ENCODE data around the gene SRP68. TPM values are rescaled to one million over a fixed set of nuclear protein-coding genes. Genes with fewer than 3 reads are reported as not detected.

The SRP68 gene
- total RNA-seq, 1 experiment from 2014 or later, result 90.7 TPM

- TF ChIP-seq, protein P1, sequence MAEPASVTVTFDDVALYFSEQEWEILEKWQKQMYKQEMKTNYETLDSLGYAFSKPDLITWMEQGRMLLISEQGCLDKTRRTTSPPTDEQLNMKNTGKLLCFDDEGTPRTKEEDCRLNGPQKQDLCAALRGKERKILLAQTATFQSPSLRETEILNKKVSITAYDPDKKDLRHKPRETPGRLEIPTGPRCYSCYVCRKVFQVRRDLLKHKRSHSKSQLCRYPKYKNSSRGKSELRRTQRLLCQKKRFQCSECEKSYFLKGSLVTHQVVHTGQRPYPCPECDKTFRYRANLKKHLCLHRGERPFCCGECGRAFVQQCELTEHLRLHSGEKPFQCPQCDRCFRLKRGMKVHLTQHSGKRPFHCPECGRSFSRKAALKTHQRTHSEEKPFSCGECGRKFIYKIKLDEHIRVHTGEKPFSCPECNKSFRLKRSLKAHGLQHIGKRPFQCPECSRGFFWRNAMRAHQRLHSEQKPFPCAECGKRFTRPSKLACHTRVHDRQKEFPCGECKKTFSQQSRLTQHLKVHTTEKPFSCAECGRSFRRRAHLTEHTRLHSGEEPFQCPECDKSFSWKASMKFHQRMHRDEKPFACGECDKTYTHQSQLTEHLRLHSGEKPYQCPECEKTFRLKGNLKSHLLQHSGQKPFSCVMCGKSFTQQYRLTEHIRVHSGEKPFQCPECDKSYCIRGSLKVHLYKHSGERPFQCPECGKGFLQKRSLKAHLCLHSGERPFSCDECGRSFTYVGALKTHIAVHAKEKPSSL (CRISPR knock-in tag; conservative IDR thresholded peaks at IDR 0.05), result no peak
- TF ChIP-seq FOXJ3 (CRISPR knock-in tag; IDR thresholded peaks at IDR 0.05; ENCODE audit: borderline replicate concordance) (no peak), OVOL2 (CRISPR knock-in tag; IDR thresholded peaks at IDR 0.05; ENCODE audit: borderline replicate concordance) (no peak), NFYB (CRISPR knock-in tag; conservative IDR thresholded peaks at IDR 0.05; ENCODE audit: low read depth) (peak; percentile 29; the same call in 1 of the 2 replicates), CREB1 (CRISPR knock-in tag; IDR thresholded peaks at IDR 0.05) (no peak), ZMAT4 (CRISPR knock-in tag; IDR thresholded peaks at IDR 0.05) (no peak), NR1H2 (CRISPR knock-in tag; IDR thresholded peaks at IDR 0.05) (no peak), GABPB1 (CRISPR knock-in tag; IDR thresholded peaks at IDR 0.05) (no peak), ESRRA (CRISPR knock-in tag; IDR thresholded peaks at IDR 0.05; ENCODE audit: borderline replicate concordance) (0 out of 2 replicates have a peak, but pooled peaks have one; percentile 29), ETV6 (CRISPR knock-in tag; IDR thresholded peaks at IDR 0.05) (no peak), ZSCAN18 (CRISPR knock-in tag; IDR thresholded peaks at IDR 0.05) (no peak), NFE2L1 (CRISPR knock-in tag; IDR thresholded peaks at IDR 0.05) (peak; percentile 96), SOX15 (CRISPR knock-in tag; IDR thresholded peaks at IDR 0.05) (no peak), ZNF121 (CRISPR knock-in tag; IDR thresholded peaks at IDR 0.05) (no peak), MYBL2 (CRISPR knock-in tag; IDR thresholded peaks at IDR 0.05) (no peak)
- TF ChIP-seq, protein P2, sequence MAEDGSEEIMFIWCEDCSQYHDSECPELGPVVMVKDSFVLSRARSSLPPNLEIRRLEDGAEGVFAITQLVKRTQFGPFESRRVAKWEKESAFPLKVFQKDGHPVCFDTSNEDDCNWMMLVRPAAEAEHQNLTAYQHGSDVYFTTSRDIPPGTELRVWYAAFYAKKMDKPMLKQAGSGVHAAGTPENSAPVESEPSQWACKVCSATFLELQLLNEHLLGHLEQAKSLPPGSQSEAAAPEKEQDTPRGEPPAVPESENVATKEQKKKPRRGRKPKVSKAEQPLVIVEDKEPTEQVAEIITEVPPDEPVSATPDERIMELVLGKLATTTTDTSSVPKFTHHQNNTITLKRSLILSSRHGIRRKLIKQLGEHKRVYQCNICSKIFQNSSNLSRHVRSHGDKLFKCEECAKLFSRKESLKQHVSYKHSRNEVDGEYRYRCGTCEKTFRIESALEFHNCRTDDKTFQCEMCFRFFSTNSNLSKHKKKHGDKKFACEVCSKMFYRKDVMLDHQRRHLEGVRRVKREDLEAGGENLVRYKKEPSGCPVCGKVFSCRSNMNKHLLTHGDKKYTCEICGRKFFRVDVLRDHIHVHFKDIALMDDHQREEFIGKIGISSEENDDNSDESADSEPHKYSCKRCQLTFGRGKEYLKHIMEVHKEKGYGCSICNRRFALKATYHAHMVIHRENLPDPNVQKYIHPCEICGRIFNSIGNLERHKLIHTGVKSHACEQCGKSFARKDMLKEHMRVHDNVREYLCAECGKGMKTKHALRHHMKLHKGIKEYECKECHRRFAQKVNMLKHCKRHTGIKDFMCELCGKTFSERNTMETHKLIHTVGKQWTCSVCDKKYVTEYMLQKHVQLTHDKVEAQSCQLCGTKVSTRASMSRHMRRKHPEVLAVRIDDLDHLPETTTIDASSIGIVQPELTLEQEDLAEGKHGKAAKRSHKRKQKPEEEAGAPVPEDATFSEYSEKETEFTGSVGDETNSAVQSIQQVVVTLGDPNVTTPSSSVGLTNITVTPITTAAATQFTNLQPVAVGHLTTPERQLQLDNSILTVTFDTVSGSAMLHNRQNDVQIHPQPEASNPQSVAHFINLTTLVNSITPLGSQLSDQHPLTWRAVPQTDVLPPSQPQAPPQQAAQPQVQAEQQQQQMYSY (CRISPR knock-in tag; IDR thresholded peaks at IDR 0.05), result no peak
- TF ChIP-seq, protein P3, sequence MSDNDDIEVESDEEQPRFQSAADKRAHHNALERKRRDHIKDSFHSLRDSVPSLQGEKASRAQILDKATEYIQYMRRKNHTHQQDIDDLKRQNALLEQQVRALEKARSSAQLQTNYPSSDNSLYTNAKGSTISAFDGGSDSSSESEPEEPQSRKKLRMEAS (CRISPR knock-in tag; IDR thresholded peaks at IDR 0.05), result peak; percentile 52; the same call in 1 of the 2 replicates
- TF ChIP-seq, protein P4, sequence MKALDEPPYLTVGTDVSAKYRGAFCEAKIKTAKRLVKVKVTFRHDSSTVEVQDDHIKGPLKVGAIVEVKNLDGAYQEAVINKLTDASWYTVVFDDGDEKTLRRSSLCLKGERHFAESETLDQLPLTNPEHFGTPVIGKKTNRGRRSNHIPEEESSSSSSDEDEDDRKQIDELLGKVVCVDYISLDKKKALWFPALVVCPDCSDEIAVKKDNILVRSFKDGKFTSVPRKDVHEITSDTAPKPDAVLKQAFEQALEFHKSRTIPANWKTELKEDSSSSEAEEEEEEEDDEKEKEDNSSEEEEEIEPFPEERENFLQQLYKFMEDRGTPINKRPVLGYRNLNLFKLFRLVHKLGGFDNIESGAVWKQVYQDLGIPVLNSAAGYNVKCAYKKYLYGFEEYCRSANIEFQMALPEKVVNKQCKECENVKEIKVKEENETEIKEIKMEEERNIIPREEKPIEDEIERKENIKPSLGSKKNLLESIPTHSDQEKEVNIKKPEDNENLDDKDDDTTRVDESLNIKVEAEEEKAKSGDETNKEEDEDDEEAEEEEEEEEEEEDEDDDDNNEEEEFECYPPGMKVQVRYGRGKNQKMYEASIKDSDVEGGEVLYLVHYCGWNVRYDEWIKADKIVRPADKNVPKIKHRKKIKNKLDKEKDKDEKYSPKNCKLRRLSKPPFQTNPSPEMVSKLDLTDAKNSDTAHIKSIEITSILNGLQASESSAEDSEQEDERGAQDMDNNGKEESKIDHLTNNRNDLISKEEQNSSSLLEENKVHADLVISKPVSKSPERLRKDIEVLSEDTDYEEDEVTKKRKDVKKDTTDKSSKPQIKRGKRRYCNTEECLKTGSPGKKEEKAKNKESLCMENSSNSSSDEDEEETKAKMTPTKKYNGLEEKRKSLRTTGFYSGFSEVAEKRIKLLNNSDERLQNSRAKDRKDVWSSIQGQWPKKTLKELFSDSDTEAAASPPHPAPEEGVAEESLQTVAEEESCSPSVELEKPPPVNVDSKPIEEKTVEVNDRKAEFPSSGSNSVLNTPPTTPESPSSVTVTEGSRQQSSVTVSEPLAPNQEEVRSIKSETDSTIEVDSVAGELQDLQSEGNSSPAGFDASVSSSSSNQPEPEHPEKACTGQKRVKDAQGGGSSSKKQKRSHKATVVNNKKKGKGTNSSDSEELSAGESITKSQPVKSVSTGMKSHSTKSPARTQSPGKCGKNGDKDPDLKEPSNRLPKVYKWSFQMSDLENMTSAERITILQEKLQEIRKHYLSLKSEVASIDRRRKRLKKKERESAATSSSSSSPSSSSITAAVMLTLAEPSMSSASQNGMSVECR (CRISPR knock-in tag; IDR thresholded peaks at IDR 0.05; ENCODE audit: borderline replicate concordance), result 0 out of 2 replicates have a peak, but pooled peaks have one; percentile 20
- TF ChIP-seq, protein P5, sequence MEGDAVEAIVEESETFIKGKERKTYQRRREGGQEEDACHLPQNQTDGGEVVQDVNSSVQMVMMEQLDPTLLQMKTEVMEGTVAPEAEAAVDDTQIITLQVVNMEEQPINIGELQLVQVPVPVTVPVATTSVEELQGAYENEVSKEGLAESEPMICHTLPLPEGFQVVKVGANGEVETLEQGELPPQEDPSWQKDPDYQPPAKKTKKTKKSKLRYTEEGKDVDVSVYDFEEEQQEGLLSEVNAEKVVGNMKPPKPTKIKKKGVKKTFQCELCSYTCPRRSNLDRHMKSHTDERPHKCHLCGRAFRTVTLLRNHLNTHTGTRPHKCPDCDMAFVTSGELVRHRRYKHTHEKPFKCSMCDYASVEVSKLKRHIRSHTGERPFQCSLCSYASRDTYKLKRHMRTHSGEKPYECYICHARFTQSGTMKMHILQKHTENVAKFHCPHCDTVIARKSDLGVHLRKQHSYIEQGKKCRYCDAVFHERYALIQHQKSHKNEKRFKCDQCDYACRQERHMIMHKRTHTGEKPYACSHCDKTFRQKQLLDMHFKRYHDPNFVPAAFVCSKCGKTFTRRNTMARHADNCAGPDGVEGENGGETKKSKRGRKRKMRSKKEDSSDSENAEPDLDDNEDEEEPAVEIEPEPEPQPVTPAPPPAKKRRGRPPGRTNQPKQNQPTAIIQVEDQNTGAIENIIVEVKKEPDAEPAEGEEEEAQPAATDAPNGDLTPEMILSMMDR (IDR thresholded peaks at IDR 0.05), result no peak
These were observed 49.7 kb upstream of the SRP68 start (continued) for GRCh38 chr17:76121932-76122430.
